K562 (cell line): ENCODE data around the gene AFAP1. TPM values are rescaled to one million over a fixed set of nuclear protein-coding genes. Genes with fewer than 3 reads are reported as not detected.

Source experiments
- ATAC-seq: fragments of 200-7000 bp; cut with Tn5 transposase; 3 replicates; pipeline ENCODE4 v1.9.1; 2020; ENCODE audit warnings: moderate library complexity
- BruUV-seq: library from RNA; stranded (reverse); fragments of 400-500 nt; replicated peaks from 2 replicates; lab custom pipeline; 2021; lab: Mats Ljungman, UMichigan
- CTCF ChIA-PET: fragments of 300-600 bp; formaldehyde crosslinking; extraction: SDS; loops from one replicate; lab custom pipeline; 2021; ENCODE audit warnings: low intra/inter-chr PET ratio; lab: Yijun Ruan, JAX
- POLR2A ChIA-PET: fragments of 300-600, 350-650 bp; sonication (Branson Sonifier 250); formaldehyde crosslinking; extraction: SDS; loops from one replicate; lab custom pipeline; 2021; ENCODE audit warnings: antibody characterized with exemption, inconsistent platforms; lab: Yijun Ruan, JAX
- DNase-seq, 4 experiments: peaks; one replicate each; pipeline versions ENCODE4 v3.0.0 to v3.0.0-alpha.2; 2011 to 2018; ENCODE audit warnings: low spot score in 3 of 4, mixed read lengths in 3 of 4; ENCODE audit errors: extremely low read depth in 1 of 4
- FAIRE-seq: peaks from 2 replicates; lab custom pipeline; 2011; peaks lifted over from hg19 to GRCh38; lab: Jason Lieb, UNC
- H2AFZ ChIP-seq: 2 replicates; pipeline ENCODE4 v1.6.0; 2011; ENCODE audit warnings: low read depth, low read length, control low read depth, inconsistent platforms
- H3K27ac ChIP-seq: fragments of 200-600 bp; 3 replicates; pipeline ENCODE4 v1.8.0; 2011; ENCODE audit warnings: low read depth, mild to moderate bottlenecking, control low read depth, inconsistent platforms, low read length, moderate library complexity, mixed read lengths; ENCODE audit errors: extremely low read depth
- H3K27me3 ChIP-seq, 2 experiments: fragments of 300-600 bp in 1 of 2; 2 replicates in 1 of 2; 3 replicates in 1 of 2; pipeline versions ENCODE4 v1.6.0 to v1.8.0; 2011; ENCODE audit warnings: inconsistent platforms in 2 of 2, low read length in 2 of 2, mild to moderate bottlenecking in 1 of 2, mixed read lengths in 1 of 2, moderate library complexity in 1 of 2; ENCODE audit not compliant: control insufficient read depth in 2 of 2, insufficient read depth in 2 of 2
- H3K36me3 ChIP-seq: fragments of 300-600 bp; 3 replicates; pipeline ENCODE4 v1.8.0; 2011; ENCODE audit warnings: mild to moderate bottlenecking, low read length, inconsistent platforms; ENCODE audit not compliant: control insufficient read depth, insufficient read depth
- H3K4me1 ChIP-seq, 2 experiments: fragments of 200-600 bp in 1 of 2; replicated peaks in 1 of 2; 2 replicates in 1 of 2; 3 replicates in 1 of 2; pipeline versions ENCODE4 v1.5.1 to v1.8.0; 2011; ENCODE audit warnings: inconsistent platforms in 2 of 2, low read length in 2 of 2, mild to moderate bottlenecking in 1 of 2, mixed read lengths in 1 of 2, moderate library complexity in 1 of 2; ENCODE audit not compliant: control insufficient read depth in 2 of 2, insufficient read depth in 2 of 2
- H3K4me2 ChIP-seq: 2 replicates; pipeline ENCODE4 v1.6.1; 2011; ENCODE audit warnings: low read length, control low read depth, inconsistent platforms, mixed read lengths; ENCODE audit not compliant: insufficient read depth
- H3K4me3 ChIP-seq: fragments of 200-600 bp; sonication (generic), shearing (Covaris generic); 2 replicates; pipeline ENCODE4 v1.5.1; 2016; ENCODE audit warnings: control low read depth, inconsistent platforms
- H3K79me2 ChIP-seq: fragments of 200-600 bp; 3 replicates; pipeline ENCODE4 v1.8.0; 2011; ENCODE audit warnings: low read length, inconsistent platforms; ENCODE audit not compliant: control insufficient read depth, insufficient read depth
- H3K9ac ChIP-seq, 2 experiments: 2 replicates each; pipeline versions ENCODE4 v1.6.0 to v1.6.1; 2011; ENCODE audit warnings: low read depth in 2 of 2, low read length in 2 of 2, control low read depth in 1 of 2, inconsistent platforms in 1 of 2, mild to moderate bottlenecking in 1 of 2, mixed read lengths in 1 of 2; ENCODE audit not compliant: insufficient read depth in 1 of 2
- H3K9me1 ChIP-seq: one replicate; pipeline ENCODE4 v1.6.0; 2011; ENCODE audit warnings: inconsistent platforms, mild to moderate bottlenecking, low read length, moderate library complexity; ENCODE audit not compliant: control insufficient read depth, insufficient read depth
- H3K9me3 ChIP-seq: replicated peaks from 2 replicates; pipeline ENCODE4 v1.5.1; 2011; ENCODE audit warnings: low read depth, low read length, inconsistent platforms; ENCODE audit not compliant: control insufficient read depth, insufficient read depth
- H4K20me1 ChIP-seq: replicated peaks from 2 replicates; pipeline ENCODE4 v1.6.1; 2011; ENCODE audit warnings: low read length, inconsistent platforms, mixed read lengths; ENCODE audit not compliant: control insufficient read depth, insufficient read depth
- DMBX1 ChIP-seq: fragments of 250-450 bp; sonication (Bioruptor Pico); IDR thresholded peaks from 2 replicates; pipeline ENCODE4 v1.8.0; 2022; ENCODE audit warnings: inconsistent platforms, mild to moderate bottlenecking, moderate library complexity, borderline replicate concordance
- DNMT1 ChIP-seq: fragments of 450-650 bp; IDR thresholded peaks from 2 replicates; pipeline ENCODE4 v1.6.1; 2016; ENCODE audit warnings: antibody characterized with exemption, mild to moderate bottlenecking
- HMBOX1 ChIP-seq: sonication (generic); IDR thresholded peaks from 2 replicates; pipeline ENCODE4 v1.6.1; 2016
- ILK ChIP-seq: fragments of 450-650 bp; IDR thresholded peaks from 2 replicates; pipeline ENCODE4 v1.6.1; 2016; ENCODE audit warnings: missing genetic modification characterization, low read depth, mild to moderate bottlenecking, missing compliant biosample characterization, moderate library complexity, borderline replicate concordance
- NFIX ChIP-seq: fragments of 250-450 bp; sonication (Bioruptor Pico); IDR thresholded peaks from 2 replicates; pipeline ENCODE4 v1.4.0; 2020; ENCODE audit warnings: low read depth, mild to moderate bottlenecking, moderate library complexity
- PRPF4 ChIP-seq: fragments of 200-400 bp; formaldehyde crosslinking; IDR thresholded peaks from one replicate; pipeline ENCODE4 v1.6.1; 2017; ENCODE audit warnings: low read length, low read depth, mild to moderate bottlenecking; ENCODE audit not compliant: insufficient read depth, poor library complexity, severe bottlenecking
- SP1 ChIP-seq: sonication (generic); formaldehyde crosslinking; IDR thresholded peaks from 2 replicates; pipeline ENCODE4 v1.8.1; 2022; ENCODE audit warnings: mild to moderate bottlenecking, missing genetic modification reagents
- SP2 ChIP-seq: IDR thresholded peaks from 2 replicates; pipeline ENCODE4 v1.6.1; 2011; ENCODE audit warnings: mild to moderate bottlenecking, low read depth, low read length, moderate library complexity; ENCODE audit not compliant: poor library complexity, severe bottlenecking; ENCODE audit errors: extremely low read depth
- SUPT5H ChIP-seq: fragments of 450-650 bp; IDR thresholded peaks from 2 replicates; pipeline ENCODE4 v1.6.1; 2016
- TAF1 ChIP-seq: IDR thresholded peaks from 2 replicates; pipeline ENCODE4 v1.6.1; 2011; ENCODE audit warnings: mild to moderate bottlenecking, low read length, moderate library complexity; ENCODE audit not compliant: insufficient read depth, control insufficient read depth, severe bottlenecking; ENCODE audit errors: extremely low read depth
- TGIF2 ChIP-seq: sonication (generic); formaldehyde crosslinking; IDR thresholded peaks from 2 replicates; pipeline ENCODE4 v1.8.1; 2022; ENCODE audit warnings: mild to moderate bottlenecking, missing genetic modification reagents, moderate library complexity
- XRCC5 ChIP-seq: fragments of 200-400 bp; formaldehyde crosslinking; IDR thresholded peaks from 2 replicates; pipeline ENCODE4 v1.6.1; 2017; ENCODE audit warnings: low read depth, mild to moderate bottlenecking, low read length
- ZBTB2 ChIP-seq: fragments of 450-650 bp; IDR thresholded peaks from 2 replicates; pipeline ENCODE4 v1.6.1; 2016; ENCODE audit warnings: antibody characterized with exemption
- ZNF431 ChIP-seq: sonication (generic); formaldehyde crosslinking; IDR thresholded peaks from 2 replicates; pipeline ENCODE4 v1.8.0; 2022; ENCODE audit warnings: mild to moderate bottlenecking, missing genetic modification reagents
- ZNF551 ChIP-seq: fragments of 250-450 bp; sonication (Bioruptor Pico); IDR thresholded peaks from 2 replicates; pipeline ENCODE4 v1.5.0; 2021; ENCODE audit warnings: mild to moderate bottlenecking, moderate library complexity
- WGBS: fragments of 100-300 bp; shearing (Covaris generic); methylation state at CpG from one replicate; pipeline ENCODE4 v1.1.6; 2016; ENCODE audit warnings: low coverage, mixed read lengths; ENCODE audit not compliant: insufficient coverage; ENCODE audit errors: missing lambda C conversion rate; 5-methylcytosine and 5-hydroxymethylcytosine counted together
- in situ Hi-C: fragments of 300-500 bp; cut with MboI; formaldehyde crosslinking; loops from 4 replicates; pipeline ENCODE4 v1.15.0; 2018; ENCODE audit warnings: inconsistent platforms, mixed read lengths
- intact Hi-C: fragments of 100-400 bp; cut with micrococcal nuclease; formaldehyde crosslinking; loops from 2 replicates; pipeline ENCODE4 v1.14.2; 2022
- polyA plus RNA-seq, 8 experiments: library from polyadenylated mRNA; depleted of rRNA in 4 of 8; stranded (reverse) in 5 of 8; unstranded in 3 of 8; fragments of >200 nt; fragmentation: Nextera tagmentation in 2 of 8; fragmentation: Illumina TruSeq in 1 of 8; extraction: Ambion mirVana in 2 of 8; extraction: Trizol in 1 of 8; gene quantifications; 2 replicates each; pipeline versions ENCODE4 v1.2.1 to v1.2.3, GENCODE V29; 2011 to 2014; ENCODE audit warnings: inconsistent platforms in 1 of 8, missing spikeins in 1 of 8
- total RNA-seq, 7 experiments: library from RNA; depleted of rRNA in 6 of 7; stranded (reverse); fragments of >200 nt in 6 of 7; fragmentation: Illumina TruSeq in 2 of 7; extraction: Trizol in 2 of 7; gene quantifications; 2 replicates each; pipeline versions ENCODE4 v1.2.1 to v1.2.3, GENCODE V29; 2011 to 2021; ENCODE audit warnings: low replicate concordance in 1 of 7
- TF ChIP-seq, protein P1 (sequence below), 2 experiments: fragments of 450-650 bp; IDR thresholded peaks; 2 replicates each; pipeline ENCODE4 v1.6.1; 2016

AFAP1 gene
- total and polyA plus RNA-seq, 9 of the 15 experiments (the other 6 are each of a cell fraction or from before 2014, with no cell fraction given), result 0.07 to 0.42 (median 0.12) TPM; not detected in 1

- no peak overlapping the region for H3K4me2 ChIP-seq
- H3K9ac ChIP-seq, result no peak overlapping the region
- no peak overlapping the region for H3K4me3 ChIP-seq
- H3K4me1 ChIP-seq, result peaks cover 0 to 29% of the 10 kb centered on the region in 2 experiments; a peak in 2 of 5 replicates
- ATAC-seq, result no peak
- FAIRE-seq, result no peak
- H3K36me3 ChIP-seq, result peaks cover 8% of the 10 kb centered on the region; the same call in 1 of the 3 replicates
- peaks cover 10% of the 10 kb centered on the region; the same call in 1 of the 2 replicates for H4K20me1 ChIP-seq
- BruUV-seq, result no TSS peak
- H3K9me3 ChIP-seq, result no peaks in the 10 kb centered on the region; the same call in 1 of the 2 replicates
- 42% methylated on average over 7 of the region's 11 CpGs for WGBS
- H3K79me2 ChIP-seq, result peaks cover 27% of the 10 kb centered on the region
- H2AFZ ChIP-seq, result no peak overlapping the region
- ChIA-PET POLR2A (interaction anchor here (0.6 kb wide), 1 partner anchor 206 kb away, joined by 4 read pairs; no protein-coding TSS in a partner anchor), CTCF (interaction anchor here (0.5 kb wide), 1 partner anchor 41 kb away, joined by 4 read pairs; no protein-coding TSS in a partner anchor)
- no peak overlapping the region for H3K27ac ChIP-seq
- in situ Hi-C loops (no loop called here), intact Hi-C loops (no loop called here)
- H3K9me1 ChIP-seq, result no peaks in the 10 kb centered on the region
- no peaks in the 10 kb centered on the region for H3K27me3 ChIP-seq
- DNase-seq, result no peak
- TF ChIP-seq NFIX (CRISPR knock-in tag), result no peak
- TF ChIP-seq, protein P1, sequence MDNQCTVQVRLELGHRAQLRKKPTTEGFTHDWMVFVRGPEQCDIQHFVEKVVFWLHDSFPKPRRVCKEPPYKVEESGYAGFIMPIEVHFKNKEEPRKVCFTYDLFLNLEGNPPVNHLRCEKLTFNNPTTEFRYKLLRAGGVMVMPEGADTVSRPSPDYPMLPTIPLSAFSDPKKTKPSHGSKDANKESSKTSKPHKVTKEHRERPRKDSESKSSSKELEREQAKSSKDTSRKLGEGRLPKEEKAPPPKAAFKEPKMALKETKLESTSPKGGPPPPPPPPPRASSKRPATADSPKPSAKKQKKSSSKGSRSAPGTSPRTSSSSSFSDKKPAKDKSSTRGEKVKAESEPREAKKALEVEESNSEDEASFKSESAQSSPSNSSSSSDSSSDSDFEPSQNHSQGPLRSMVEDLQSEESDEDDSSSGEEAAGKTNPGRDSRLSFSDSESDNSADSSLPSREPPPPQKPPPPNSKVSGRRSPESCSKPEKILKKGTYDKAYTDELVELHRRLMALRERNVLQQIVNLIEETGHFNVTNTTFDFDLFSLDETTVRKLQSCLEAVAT (IDR thresholded peaks at IDR 0.05), result no peak
- TF ChIP-seq ILK (tag), result no peak
- no peak for TF ChIP-seq ZNF431
- no peak for TF ChIP-seq SUPT5H
- TF ChIP-seq SP1 (CRISPR knock-in tag), result no peak
- no peak for TF ChIP-seq HMBOX1
- no peak for TF ChIP-seq TAF1
- TF ChIP-seq PRPF4, result no peak
- no peak for TF ChIP-seq TGIF2 (CRISPR knock-in tag)
- no peak for TF ChIP-seq DMBX1 (CRISPR knock-in tag)
- TF ChIP-seq DNMT1, result no peak
- TF ChIP-seq ZNF551, result no peak
- TF ChIP-seq ZBTB2, result no peak
- no peak for TF ChIP-seq SP2
- TF ChIP-seq XRCC5, result no peak
Observed at GRCh38 chr4:7761312-7761711, 178.3 kb downstream of the AFAP1 start.
